Ishikawa (cell line): ENCODE data around the gene KIAA0513.

Experiments
- CEBPB ChIP-seq: IDR thresholded peaks from 2 replicates; pipeline ENCODE4 v1.6.1; 2012
- CREB1 ChIP-seq: IDR thresholded peaks from 2 replicates; pipeline ENCODE4 v1.6.1; 2012; ENCODE audit warnings: low read depth
- EGR1 ChIP-seq: IDR thresholded peaks from 2 replicates; pipeline ENCODE4 v1.6.1; 2012
- EP300 ChIP-seq: IDR thresholded peaks from 2 replicates; pipeline ENCODE4 v1.6.1; 2012; ENCODE audit warnings: borderline replicate concordance
- FOXM1 ChIP-seq: IDR thresholded peaks from 2 replicates; pipeline ENCODE4 v1.6.1; 2012; ENCODE audit warnings: low read depth, borderline replicate concordance
- MAX ChIP-seq: IDR thresholded peaks from 2 replicates; pipeline ENCODE4 v1.6.1; 2012
- NFIC ChIP-seq: IDR thresholded peaks from 2 replicates; pipeline ENCODE4 v1.6.1; 2012
- RAD21 ChIP-seq: IDR thresholded peaks from 2 replicates; pipeline ENCODE4 v1.6.1; 2012; ENCODE audit warnings: low read depth
- REST ChIP-seq: IDR thresholded peaks from 2 replicates; pipeline ENCODE4 v1.6.1; 2012; ENCODE audit warnings: low read depth, mild to moderate bottlenecking
- TAF1 ChIP-seq: IDR thresholded peaks from 2 replicates; pipeline ENCODE4 v1.6.1; 2012; ENCODE audit warnings: low read depth, mild to moderate bottlenecking
- TCF12 ChIP-seq: IDR thresholded peaks from 2 replicates; pipeline ENCODE4 v1.6.1; 2012; ENCODE audit warnings: low read depth
- TEAD4 ChIP-seq: IDR thresholded peaks from 2 replicates; pipeline ENCODE4 v1.6.1; 2012
- USF1 ChIP-seq: IDR thresholded peaks from 2 replicates; pipeline ENCODE4 v1.6.1; 2012
- YY1 ChIP-seq: IDR thresholded peaks from 2 replicates; pipeline ENCODE4 v1.6.1; 2012; ENCODE audit warnings: low read depth
- ZBTB7A ChIP-seq: IDR thresholded peaks from 2 replicates; pipeline ENCODE4 v1.6.1; 2012; ENCODE audit warnings: low read depth

KIAA0513 gene

GRCh38 chr16:85052536-85052935, 24.9 kb downstream of the KIAA0513 start:
- TF ChIP-seq EP300 (no peak), TEAD4 (no peak), ZBTB7A (no peak), RAD21 (no peak), CEBPB (no peak), REST (no peak), EGR1 (no peak)

GRCh38 chr16:85054948-85055492, 27.4 kb downstream of the KIAA0513 start:
- TF ChIP-seq MAX (no peak), USF1 (no peak), NFIC (no peak), REST (no peak), EGR1 (no peak), ZBTB7A (no peak), CREB1 (no peak), TEAD4 (no peak), RAD21 (no peak), YY1 (no peak), TCF12 (no peak), TAF1 (no peak), CEBPB (no peak), FOXM1 (no peak), EP300 (no peak)

- TF ChIP-seq NFIC = no peak
- TF ChIP-seq CREB1 = no peak
- no peak for TF ChIP-seq REST
- no peak for TF ChIP-seq TCF12
- no peak for TF ChIP-seq EP300
- no peak for TF ChIP-seq TEAD4
- no peak for TF ChIP-seq TAF1
- no peak for TF ChIP-seq EGR1
- TF ChIP-seq RAD21 = no peak
- no peak for TF ChIP-seq USF1
- no peak for TF ChIP-seq MAX
- TF ChIP-seq CEBPB = no peak
- no peak for TF ChIP-seq FOXM1
- TF ChIP-seq YY1 = no peak
- no peak for TF ChIP-seq ZBTB7A
Measured at GRCh38 chr16:85055493-85056210, 28.1 kb downstream of the KIAA0513 start.

- TF ChIP-seq FOXM1 = no peak
- no peak for TF ChIP-seq TEAD4
- no peak for TF ChIP-seq CREB1
- TF ChIP-seq YY1 = no peak
- no peak for TF ChIP-seq TCF12
- no peak for TF ChIP-seq REST
- no peak for TF ChIP-seq RAD21
- TF ChIP-seq ZBTB7A = no peak
Measured at GRCh38 chr16:85056211-85056748, 28.7 kb downstream of the KIAA0513 start.
